Measurements from ENCODE around the gene SETBP1.
"Not testable (repeated sequence)": the region's sequence is repeated elsewhere in the genome, so short reads cannot be mapped to it uniquely, and the experiment has no call there.

SETBP1 gene

GRCh38 chr18:44715842-44716241, 35.2 kb downstream of the SETBP1 start:
- Histone ChIP-seq H3K4me3 (ENCODE audit: low read length) (no peak overlapping the region), H2BK15ac (replicated peaks; ENCODE audit: low read depth) (no peak overlapping the region), H3K9ac (ENCODE audit: low read length) (no peak overlapping the region), H3K27ac (ENCODE audit: low read depth, low read length) (no peak overlapping the region), H4K8ac (ENCODE audit: low read depth, low read length) (no peak overlapping the region), H3K27me3 (ENCODE audit: insufficient read depth, low read length, poor library complexity) (no peaks in the 10 kb centered on the region), H3K36me3 (ENCODE audit: control insufficient read depth, insufficient read depth, low read length) (no peaks in the 10 kb centered on the region), H3K56ac (ENCODE audit: low read length) (no peak overlapping the region), H3K4me1 (ENCODE audit: control insufficient read depth, low read depth, low read length) (peaks cover 7% of the 10 kb centered on the region), H2AK5ac (ENCODE audit: low read length) (no peak overlapping the region), H3K4ac (ENCODE audit: low read depth, low read length) (peak overlapping the region; percentile 84), H2BK5ac (ENCODE audit: low read length) (no peak overlapping the region), H3K4me2 (ENCODE audit: low read length) (no peak overlapping the region), H3K23ac (ENCODE audit: low read length) (peak overlapping the region; percentile 60), H4K5ac (ENCODE audit: low read length) (no peak overlapping the region), H3K18ac (ENCODE audit: low read length) (no peak overlapping the region), H3K79me1 (ENCODE audit: low read length) (no peaks in the 10 kb centered on the region), H2BK120ac (ENCODE audit: low read depth, low read length) (peak overlapping the region; percentile 15), H3K79me2 (ENCODE audit: control insufficient read depth, insufficient read depth, low read length) (no peaks in the 10 kb centered on the region)
- no CpG with 5 or more reads among the region's 6 CpGs for WGBS (ENCODE audit: extremely low coverage, insufficient coverage, low lambda C conversion rate)
- no peak for DNase-seq

DNA sequence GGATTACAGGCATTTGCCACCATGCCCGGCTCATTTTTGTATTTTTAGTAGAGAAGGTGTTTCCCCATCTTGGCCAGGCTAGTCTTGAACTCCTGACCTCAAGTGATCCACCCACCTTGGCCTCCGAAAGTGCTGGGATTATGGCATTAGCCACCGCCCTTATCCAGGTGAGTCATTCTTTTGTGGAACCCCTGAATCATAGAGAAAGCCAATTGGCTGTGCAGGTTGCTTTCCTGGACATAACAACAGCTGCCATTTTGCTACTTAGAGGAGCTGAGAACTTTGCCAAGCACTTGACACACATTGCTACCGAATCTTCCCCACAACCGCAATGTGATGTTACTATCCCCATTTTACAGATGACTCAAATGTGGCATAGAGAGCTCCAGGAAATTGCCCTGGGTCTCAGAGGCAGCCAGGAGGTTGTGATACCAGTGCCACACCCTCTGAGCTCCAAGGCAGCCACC, 36.0 kb downstream of the SETBP1 start:
- H3K36me3 ChIP-seq (ENCODE audit: control insufficient read depth, insufficient read depth, low read length) = no peaks in the 10 kb centered on the region
- no peaks in the 10 kb centered on the region for H3K27me3 ChIP-seq (ENCODE audit: insufficient read depth, low read length, poor library complexity)
- no peak overlapping the region for H3K23ac ChIP-seq (ENCODE audit: low read length)
- H3K4me2 ChIP-seq (ENCODE audit: low read length) = no peak overlapping the region
- H3K79me2 ChIP-seq (ENCODE audit: control insufficient read depth, insufficient read depth, low read length) = no peaks in the 10 kb centered on the region
- H3K4ac ChIP-seq (ENCODE audit: low read depth, low read length) = no peak overlapping the region
- H2BK120ac ChIP-seq (ENCODE audit: low read depth, low read length) = no peak overlapping the region
- DNase-seq = no peak
- H2BK15ac ChIP-seq (replicated peaks; ENCODE audit: low read depth) = no peak overlapping the region
- H3K4me1 ChIP-seq (ENCODE audit: control insufficient read depth, low read depth, low read length) = peaks cover 13% of the 10 kb centered on the region
- H4K5ac ChIP-seq (ENCODE audit: low read length) = no peak overlapping the region
- H2AK5ac ChIP-seq (ENCODE audit: low read length) = no peak overlapping the region
- H3K79me1 ChIP-seq (ENCODE audit: low read length) = no peaks in the 10 kb centered on the region
- H3K4me3 ChIP-seq (ENCODE audit: low read length) = no peak overlapping the region
- H2BK5ac ChIP-seq (ENCODE audit: low read length) = no peak overlapping the region
- WGBS (ENCODE audit: extremely low coverage, insufficient coverage, low lambda C conversion rate) = no CpG with 5 or more reads among the region's 5 CpGs
- H4K8ac ChIP-seq (ENCODE audit: low read depth, low read length) = no peak overlapping the region
- no peak overlapping the region for H3K56ac ChIP-seq (ENCODE audit: low read length)
- no peak overlapping the region for H3K18ac ChIP-seq (ENCODE audit: low read length)
- H3K9ac ChIP-seq (ENCODE audit: low read length) = no peak overlapping the region
- H3K27ac ChIP-seq (ENCODE audit: low read depth, low read length) = no peak overlapping the region

GRCh38 chr18:44719519-44720060, 38.9 kb downstream of the SETBP1 start:
- H3K27me3 ChIP-seq (ENCODE audit: insufficient read depth, low read length, poor library complexity) = no peaks in the 10 kb centered on the region
- no peak overlapping the region for H2AK5ac ChIP-seq (ENCODE audit: low read length)
- no peak overlapping the region for H3K18ac ChIP-seq (ENCODE audit: low read length)
- H3K79me1 ChIP-seq (ENCODE audit: low read length) = peaks cover 3% of the 10 kb centered on the region
- no peak overlapping the region for H3K56ac ChIP-seq (ENCODE audit: low read length)
- no peak overlapping the region for H3K4me2 ChIP-seq (ENCODE audit: low read length)
- peaks cover 20% of the 10 kb centered on the region for H3K4me1 ChIP-seq (ENCODE audit: control insufficient read depth, low read depth, low read length)
- no peaks in the 10 kb centered on the region for H3K36me3 ChIP-seq (ENCODE audit: control insufficient read depth, insufficient read depth, low read length)
- H3K4me3 ChIP-seq (ENCODE audit: low read length) = no peak overlapping the region
- no peak overlapping the region for H2BK15ac ChIP-seq (replicated peaks; ENCODE audit: low read depth)
- DNase-seq = no peak
- H4K8ac ChIP-seq (ENCODE audit: low read depth, low read length) = no peak overlapping the region
- H3K27ac ChIP-seq (ENCODE audit: low read depth, low read length) = no peak overlapping the region
- no peak overlapping the region for H4K5ac ChIP-seq (ENCODE audit: low read length)
- H3K23ac ChIP-seq (ENCODE audit: low read length) = no peak overlapping the region
- no peak overlapping the region for H3K9ac ChIP-seq (ENCODE audit: low read length)
- no peaks in the 10 kb centered on the region for H3K79me2 ChIP-seq (ENCODE audit: control insufficient read depth, insufficient read depth, low read length)
- WGBS (ENCODE audit: extremely low coverage, insufficient coverage, low lambda C conversion rate) = no CpG with 5 or more reads among the region's 3 CpGs
- no peak overlapping the region for H3K4ac ChIP-seq (ENCODE audit: low read depth, low read length)
- H2BK5ac ChIP-seq (ENCODE audit: low read length) = no peak overlapping the region
- H2BK120ac ChIP-seq (ENCODE audit: low read depth, low read length) = no peak overlapping the region

GRCh38 chr18:44721748-44722147, 41.1 kb downstream of the SETBP1 start:
- H3K27ac ChIP-seq (ENCODE audit: low read depth, low read length); H3K18ac ChIP-seq (ENCODE audit: low read length); H2BK15ac ChIP-seq (replicated peaks; ENCODE audit: low read depth); H4K8ac ChIP-seq (ENCODE audit: low read depth, low read length); H3K56ac ChIP-seq (ENCODE audit: low read length); H2BK5ac ChIP-seq (ENCODE audit: low read length); H2AK5ac ChIP-seq (ENCODE audit: low read length); H3K27me3 ChIP-seq (ENCODE audit: insufficient read depth, low read length, poor library complexity); H3K23ac ChIP-seq (ENCODE audit: low read length); H3K4me3 ChIP-seq (ENCODE audit: low read length); H3K4me2 ChIP-seq (ENCODE audit: low read length); H3K79me2 ChIP-seq (ENCODE audit: control insufficient read depth, insufficient read depth, low read length); H2BK120ac ChIP-seq (ENCODE audit: low read depth, low read length); H3K9ac ChIP-seq (ENCODE audit: low read length); DNase-seq; H3K79me1 ChIP-seq (ENCODE audit: low read length); H3K36me3 ChIP-seq (ENCODE audit: control insufficient read depth, insufficient read depth, low read length); H3K4ac ChIP-seq (ENCODE audit: low read depth, low read length); H4K5ac ChIP-seq (ENCODE audit: low read length): not testable (repeated sequence)
- no CpG with 5 or more reads among the region's 3 CpGs for WGBS (ENCODE audit: extremely low coverage, insufficient coverage, low lambda C conversion rate)
- peaks cover 31% of the 10 kb centered on the region for H3K4me1 ChIP-seq (ENCODE audit: control insufficient read depth, low read depth, low read length)

- Histone ChIP-seq H2BK15ac (replicated peaks; ENCODE audit: low read depth) (peak overlapping the region; percentile 89), H3K4me1 (ENCODE audit: control insufficient read depth, low read depth, low read length) (peaks cover 38% of the 10 kb centered on the region), H2BK5ac (ENCODE audit: low read length) (no peak overlapping the region), H4K8ac (ENCODE audit: low read depth, low read length) (no peak overlapping the region), H3K23ac (ENCODE audit: low read length) (no peak overlapping the region), H4K5ac (ENCODE audit: low read length) (no peak overlapping the region), H3K4me2 (ENCODE audit: low read length) (no peak overlapping the region), H3K9ac (ENCODE audit: low read length) (no peak overlapping the region), H3K79me1 (ENCODE audit: low read length) (peaks cover 3% of the 10 kb centered on the region), H3K56ac (ENCODE audit: low read length) (no peak overlapping the region), H3K27ac (ENCODE audit: low read depth, low read length) (no peak overlapping the region), H3K4me3 (ENCODE audit: low read length) (no peak overlapping the region), H3K27me3 (ENCODE audit: insufficient read depth, low read length, poor library complexity) (no peaks in the 10 kb centered on the region), H2BK120ac (ENCODE audit: low read depth, low read length) (peak overlapping the region; percentile 28), H3K4ac (ENCODE audit: low read depth, low read length) (peak overlapping the region; percentile 76), H3K79me2 (ENCODE audit: control insufficient read depth, insufficient read depth, low read length) (no peaks in the 10 kb centered on the region), H3K36me3 (ENCODE audit: control insufficient read depth, insufficient read depth, low read length) (no peaks in the 10 kb centered on the region), H3K18ac (ENCODE audit: low read length) (peak overlapping the region; percentile 94), H2AK5ac (ENCODE audit: low read length) (no peak overlapping the region)
- no peak for DNase-seq
- WGBS (ENCODE audit: extremely low coverage, insufficient coverage, low lambda C conversion rate) = no CpG with 5 or more reads among the region's 6 CpGs
These were observed 42.7 kb downstream of the SETBP1 start for GRCh38 chr18:44723411-44723810.

All from mesendoderm (in vitro differentiated cells).